Loucy (cell line): Measurements from ENCODE around the gene TACO1.

ENCODE experiments used
- H2AFZ ChIP-seq: fragments of 200-600 bp; sonication (generic); 2 replicates; pipeline ENCODE4 v1.6.0; 2016; ENCODE audit warnings: antibody characterized with exemption, mild to moderate bottlenecking, low read length, moderate library complexity
- H3F3A ChIP-seq: fragments of 200-600 bp; 2 replicates; pipeline ENCODE4 v1.6.0; 2016; ENCODE audit warnings: antibody characterized with exemption, low read depth, mild to moderate bottlenecking
- H3K27me3 ChIP-seq: fragments of 200-600 bp; sonication (generic); 2 replicates; pipeline ENCODE4 v1.6.1; 2014; ENCODE audit warnings: low read length, mild to moderate bottlenecking; ENCODE audit not compliant: insufficient read depth, poor library complexity, severe bottlenecking
- H3K36me3 ChIP-seq: fragments of 200-600 bp; sonication (generic); 2 replicates; pipeline ENCODE4 v1.6.1; 2016; ENCODE audit warnings: low read length; ENCODE audit not compliant: insufficient read depth
- H3K4me1 ChIP-seq: fragments of 200-600 bp; sonication (generic); 2 replicates; pipeline ENCODE4 v1.5.1; 2014; ENCODE audit warnings: low read length, mild to moderate bottlenecking; ENCODE audit not compliant: insufficient read depth, poor library complexity, severe bottlenecking
- H3K4me2 ChIP-seq: fragments of 200-600 bp; sonication (generic); 2 replicates; pipeline ENCODE4 v1.6.0; 2014; ENCODE audit warnings: antibody characterized with exemption, low read length, low read depth, mild to moderate bottlenecking; ENCODE audit not compliant: poor library complexity, severe bottlenecking
- H3K4me3 ChIP-seq: fragments of 200-600 bp; sonication (generic); 2 replicates; pipeline ENCODE4 v1.5.1; 2014; ENCODE audit warnings: low read length, mild to moderate bottlenecking, mixed read lengths; ENCODE audit not compliant: poor library complexity, severe bottlenecking
- H3K79me2 ChIP-seq: fragments of 200-600 bp; sonication (generic); 2 replicates; pipeline ENCODE4 v1.6.1; 2014; ENCODE audit warnings: low read length; ENCODE audit not compliant: insufficient read depth
- H3K9ac ChIP-seq: fragments of 200-600 bp; sonication (generic); 2 replicates; pipeline ENCODE4 v1.6.0; 2014; ENCODE audit warnings: mild to moderate bottlenecking, low read depth, low read length, moderate library complexity; ENCODE audit not compliant: poor library complexity, severe bottlenecking
- H3K9me2 ChIP-seq: fragments of 200-600 bp; sonication (generic); replicated peaks from 2 replicates; pipeline ENCODE4 v1.6.1; 2016; ENCODE audit warnings: low read depth, low read length, mixed read lengths
- H3K9me3 ChIP-seq: fragments of 200-600 bp; sonication (generic); 2 replicates; pipeline ENCODE4 v1.6.1; 2014; ENCODE audit warnings: mild to moderate bottlenecking, antibody characterized with exemption, low read length, low read depth; ENCODE audit not compliant: insufficient read depth
- H4K20me1 ChIP-seq: fragments of 200-600 bp; sonication (generic); 2 replicates; pipeline ENCODE4 v1.6.0; 2014; ENCODE audit warnings: antibody characterized with exemption, low read length, mild to moderate bottlenecking; ENCODE audit not compliant: insufficient read depth, poor library complexity, severe bottlenecking
- EZH2phosphoT487 ChIP-seq: fragments of 200-600 bp; IDR thresholded peaks from 2 replicates; pipeline ENCODE4 v1.6.1; 2018; ENCODE audit warnings: antibody characterized with exemption, mild to moderate bottlenecking, moderate library complexity, borderline replicate concordance
- TF ChIP-seq, protein P1 (sequence below): fragments of 200-600 bp; sonication (generic); conservative IDR thresholded peaks from 2 replicates; pipeline ENCODE4 v1.5.1; 2014; ENCODE audit warnings: mild to moderate bottlenecking, antibody characterized with exemption, low read length

The TACO1 gene

DNA sequence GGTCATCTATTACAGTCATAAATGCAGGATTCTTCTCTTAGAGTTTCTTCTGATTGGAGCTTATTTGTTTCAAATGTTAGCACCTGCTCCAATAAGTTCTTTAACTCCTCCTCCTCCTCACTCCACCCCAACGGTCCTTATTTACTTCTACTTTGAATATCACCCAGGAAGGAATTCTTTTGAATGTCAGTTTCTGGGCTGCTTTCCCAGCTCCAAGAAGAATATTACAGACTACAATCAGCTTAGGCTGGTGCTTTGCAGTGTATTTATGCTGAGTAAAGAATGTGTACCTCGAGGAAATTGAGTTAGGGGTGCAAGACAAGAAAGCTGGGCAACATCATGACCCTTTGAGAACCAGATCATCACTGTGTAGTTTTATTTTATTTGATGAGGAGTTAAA is 52.4 kb downstream of the TACO1 start:
- Histone ChIP-seq H3K4me3 (no peak overlapping the region), H3K4me1 (peaks cover 4% of the 10 kb centered on the region), H3K36me3 (peaks cover 37% of the 10 kb centered on the region), H3K79me2 (no peaks in the 10 kb centered on the region), H3K9me3 (no peaks in the 10 kb centered on the region), H3K9me2 (no peaks in the 10 kb centered on the region), H3K9ac (no peak overlapping the region), H3K27me3 (no peaks in the 10 kb centered on the region), H3K4me2 (no peak overlapping the region), H4K20me1 (no peaks in the 10 kb centered on the region), H3F3A (peaks cover 2% of the 10 kb centered on the region; the same call in 1 of the 2 replicates), H2AFZ (no peak overlapping the region)
- TF ChIP-seq, protein P1, sequence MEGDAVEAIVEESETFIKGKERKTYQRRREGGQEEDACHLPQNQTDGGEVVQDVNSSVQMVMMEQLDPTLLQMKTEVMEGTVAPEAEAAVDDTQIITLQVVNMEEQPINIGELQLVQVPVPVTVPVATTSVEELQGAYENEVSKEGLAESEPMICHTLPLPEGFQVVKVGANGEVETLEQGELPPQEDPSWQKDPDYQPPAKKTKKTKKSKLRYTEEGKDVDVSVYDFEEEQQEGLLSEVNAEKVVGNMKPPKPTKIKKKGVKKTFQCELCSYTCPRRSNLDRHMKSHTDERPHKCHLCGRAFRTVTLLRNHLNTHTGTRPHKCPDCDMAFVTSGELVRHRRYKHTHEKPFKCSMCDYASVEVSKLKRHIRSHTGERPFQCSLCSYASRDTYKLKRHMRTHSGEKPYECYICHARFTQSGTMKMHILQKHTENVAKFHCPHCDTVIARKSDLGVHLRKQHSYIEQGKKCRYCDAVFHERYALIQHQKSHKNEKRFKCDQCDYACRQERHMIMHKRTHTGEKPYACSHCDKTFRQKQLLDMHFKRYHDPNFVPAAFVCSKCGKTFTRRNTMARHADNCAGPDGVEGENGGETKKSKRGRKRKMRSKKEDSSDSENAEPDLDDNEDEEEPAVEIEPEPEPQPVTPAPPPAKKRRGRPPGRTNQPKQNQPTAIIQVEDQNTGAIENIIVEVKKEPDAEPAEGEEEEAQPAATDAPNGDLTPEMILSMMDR: no peak
- no peak for TF ChIP-seq EZH2phosphoT487

DNA sequence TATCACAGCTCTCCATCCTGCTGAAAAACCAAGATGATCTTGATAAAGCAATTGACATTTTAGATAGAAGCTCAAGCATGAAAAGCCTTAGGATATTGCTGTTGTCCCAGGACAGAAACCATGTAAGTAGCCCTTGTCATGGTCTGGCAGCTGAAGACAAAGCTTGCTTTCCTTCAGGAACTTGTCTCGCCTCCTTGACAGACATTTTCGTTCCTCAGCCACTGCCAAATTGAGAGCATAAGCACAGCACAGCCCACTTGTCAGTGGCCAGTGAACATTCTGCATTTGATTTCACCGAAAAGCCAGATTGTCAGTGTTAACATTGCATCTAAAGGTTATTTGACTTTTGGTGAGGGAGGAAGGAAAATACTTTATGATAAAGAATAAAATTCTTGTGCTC is 57.1 kb downstream of the TACO1 start:
- H3K4me1 ChIP-seq: no peaks in the 10 kb centered on the region
- no peaks in the 10 kb centered on the region for H3K79me2 ChIP-seq
- no peak overlapping the region for H2AFZ ChIP-seq
- no peaks in the 10 kb centered on the region for H3F3A ChIP-seq
- H3K9me2 ChIP-seq: no peaks in the 10 kb centered on the region
- no peaks in the 10 kb centered on the region for H3K27me3 ChIP-seq
- H3K36me3 ChIP-seq: peaks cover 51% of the 10 kb centered on the region
- H3K9ac ChIP-seq: no peak overlapping the region
- H3K4me3 ChIP-seq: no peak overlapping the region
- H3K9me3 ChIP-seq: no peaks in the 10 kb centered on the region
- TF ChIP-seq, protein P1: no peak
- TF ChIP-seq EZH2phosphoT487: no peak
- H4K20me1 ChIP-seq: no peaks in the 10 kb centered on the region
- H3K4me2 ChIP-seq: no peak overlapping the region
